HG03103 (cell line): Measurements from ENCODE around the gene CAB39L.

Source experiments
- ATAC-seq: cut with Tn5 transposase; IDR thresholded peaks from one replicate; pipeline ENCODE4 v1.9.1; 2021; ENCODE audit warnings: low read depth; ENCODE audit not compliant: unreplicated experiment

Gene CAB39L

DNA sequence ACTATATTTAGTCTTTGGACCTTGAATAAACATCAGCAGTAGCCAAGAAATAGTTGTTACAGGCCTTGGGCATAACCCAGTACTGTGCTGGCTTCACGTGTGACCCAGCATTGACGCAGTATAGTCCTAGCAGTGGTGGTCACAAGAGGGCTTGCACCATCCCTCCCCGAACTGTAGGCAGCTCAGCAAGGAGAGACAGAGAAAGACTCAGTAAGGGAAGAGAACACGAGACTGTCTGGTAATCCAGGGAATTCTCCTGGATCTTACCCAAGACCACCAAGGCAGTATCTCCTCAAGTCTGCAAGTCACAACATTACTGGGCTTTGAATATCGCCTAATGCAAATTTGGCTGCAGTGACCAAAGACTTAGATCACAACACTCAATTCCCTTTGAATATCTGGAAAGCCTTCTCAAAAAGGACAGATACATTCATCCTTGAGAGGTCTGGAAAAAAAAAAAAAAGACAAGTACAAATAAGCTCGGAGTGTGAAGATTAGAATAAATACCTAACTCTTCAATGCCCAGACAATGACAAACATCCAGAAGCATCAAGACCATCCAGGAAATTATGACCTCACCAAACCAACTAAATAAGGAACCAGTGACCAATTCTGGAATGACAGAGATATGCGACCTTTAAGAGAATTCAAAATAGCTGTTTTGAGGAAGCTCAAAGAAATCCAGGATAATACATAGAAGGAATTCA is 39.7 kb downstream of the CAB39L start:
- no peak for ATAC-seq

DNA sequence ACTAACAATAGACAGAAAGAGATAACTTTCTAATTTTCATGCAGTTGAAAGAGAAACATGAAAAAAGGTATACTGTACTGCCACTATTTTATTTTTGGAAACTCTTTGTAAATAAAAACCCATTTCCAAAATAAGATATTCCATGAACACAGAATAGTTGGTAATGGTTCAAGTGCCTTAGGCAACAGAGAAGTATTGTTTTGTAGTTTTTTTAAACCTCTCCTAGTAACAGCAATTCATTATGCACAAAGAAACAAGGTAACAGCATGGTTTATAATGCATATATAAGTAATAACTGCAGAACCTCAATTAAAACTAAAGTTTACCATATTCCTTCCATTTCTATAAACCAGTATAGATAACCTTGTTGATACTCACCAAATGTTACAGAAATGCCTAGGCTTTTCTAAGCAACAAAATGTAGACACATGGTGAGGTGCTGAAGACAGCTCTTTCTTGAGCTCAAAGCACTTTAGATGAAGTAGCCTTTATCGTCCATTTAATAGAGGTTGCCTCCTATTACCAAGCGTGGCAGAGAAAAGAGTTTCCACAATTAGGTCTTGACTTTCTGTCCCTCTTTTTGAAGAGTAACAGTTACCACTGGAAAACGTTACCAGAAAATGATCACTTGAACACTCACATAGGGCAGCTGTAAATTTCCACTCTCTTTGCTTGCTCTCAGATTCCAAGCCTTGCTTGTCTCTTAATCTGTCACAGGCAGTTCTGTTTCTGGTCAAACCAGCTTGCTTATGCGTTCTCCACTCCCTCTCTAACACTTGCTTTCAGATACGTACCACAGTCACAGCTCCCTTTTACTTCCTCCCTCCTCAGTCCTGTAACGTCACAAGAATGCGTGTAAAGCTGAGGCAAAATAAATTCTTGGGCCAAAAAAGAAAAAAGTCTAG is 42.9 kb downstream of the CAB39L start:
- peak; percentile 81 for ATAC-seq

DNA sequence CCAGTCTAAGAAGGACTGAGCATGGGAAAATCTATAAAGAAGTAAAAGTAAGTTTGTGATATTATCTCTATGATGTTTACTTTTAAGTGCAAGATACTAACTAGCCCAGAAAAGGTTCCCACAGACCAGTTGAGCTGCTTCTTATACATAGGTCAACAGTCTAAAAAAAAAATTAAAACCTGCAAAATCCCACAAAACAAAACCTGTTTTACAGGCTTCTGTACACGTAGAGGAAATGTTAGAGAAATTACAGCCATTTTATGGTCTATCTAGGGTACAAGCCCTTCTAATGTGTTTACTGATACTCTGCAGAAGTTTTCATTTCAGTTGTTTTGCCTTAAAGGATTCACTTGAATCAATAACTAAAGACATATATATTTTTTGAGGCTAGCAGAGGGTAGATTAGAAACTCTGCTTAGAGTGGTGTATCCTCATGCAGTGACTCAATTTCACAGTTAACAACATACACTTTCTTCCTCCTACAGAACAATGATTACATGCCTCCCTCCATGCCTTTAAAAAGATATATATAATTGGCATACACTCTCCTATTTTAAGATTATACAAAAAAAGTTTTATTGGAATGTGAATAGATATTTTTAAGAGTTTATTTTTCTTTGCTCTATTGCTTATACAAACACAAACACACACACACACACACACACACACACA is 43.9 kb downstream of the CAB39L start:
- no peak for ATAC-seq

DNA sequence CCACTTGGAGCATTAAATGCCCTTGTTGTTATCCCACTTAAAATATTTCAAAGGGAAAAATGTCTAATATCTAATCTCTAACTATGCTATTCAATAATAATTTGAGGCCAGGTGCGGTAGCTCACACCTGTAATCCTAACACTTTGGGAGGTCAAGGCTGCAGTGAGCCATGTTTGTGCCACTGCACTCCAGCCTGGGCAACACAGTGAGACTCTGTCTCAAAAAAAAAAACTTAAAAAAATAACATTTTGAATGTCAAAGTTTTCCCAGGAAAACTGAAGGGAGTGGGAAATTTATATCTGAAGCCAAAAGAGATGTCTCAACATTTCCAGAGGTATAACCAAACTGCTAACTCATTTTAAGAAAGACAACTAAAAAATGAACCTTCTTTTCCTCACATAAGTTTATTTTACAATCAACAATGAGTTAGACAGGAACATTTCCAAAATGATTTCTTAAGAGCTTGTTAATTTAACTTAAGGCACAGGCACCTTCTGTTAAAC is 47.9 kb downstream of the CAB39L start:
- ATAC-seq, result no peak

DNA sequence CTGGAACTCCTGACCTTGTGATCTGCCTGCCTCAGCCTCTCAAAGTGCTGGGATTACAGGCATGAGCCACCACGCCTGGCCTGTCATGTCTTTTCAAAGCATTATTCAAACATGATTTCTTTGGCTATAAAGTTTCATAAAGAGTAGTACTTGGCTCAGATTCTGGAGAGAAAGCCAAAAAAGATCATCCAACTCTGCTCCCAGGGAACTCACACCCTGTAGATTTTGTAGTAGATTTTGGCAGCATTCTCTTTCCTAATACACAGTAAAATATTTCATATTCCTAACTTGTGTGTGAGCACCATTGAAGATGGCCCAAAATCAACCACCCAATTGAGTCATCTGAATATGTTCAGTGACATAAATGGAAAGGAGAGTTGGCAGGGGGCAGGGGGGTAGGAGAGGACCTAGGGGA is 48.4 kb downstream of the CAB39L start:
- no peak for ATAC-seq

DNA sequence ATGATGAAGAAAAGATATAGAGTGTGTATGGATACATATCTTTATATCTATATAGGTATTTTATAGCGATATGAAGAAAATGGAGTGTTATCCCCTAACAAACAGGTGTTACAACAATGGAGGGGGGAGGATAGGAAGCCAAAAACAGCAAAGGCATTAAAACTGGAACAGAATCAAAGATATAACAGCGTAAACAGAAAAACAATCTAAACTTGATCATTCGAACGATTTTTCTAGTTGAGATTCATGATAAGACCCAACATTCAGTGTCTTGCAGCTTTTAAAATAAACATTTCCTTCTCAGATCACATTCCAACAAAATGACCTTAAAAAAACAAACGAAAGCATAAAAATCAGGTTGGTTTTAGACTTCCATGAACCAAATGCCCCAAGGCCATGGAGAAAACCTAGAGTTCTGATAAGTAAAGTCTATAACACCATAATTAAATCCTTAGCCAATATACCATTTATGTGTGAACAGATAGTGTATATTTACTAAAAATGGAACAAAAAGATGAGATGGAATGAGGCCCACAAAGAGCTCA is 55.7 kb downstream of the CAB39L start:
- ATAC-seq, result no peak

DNA sequence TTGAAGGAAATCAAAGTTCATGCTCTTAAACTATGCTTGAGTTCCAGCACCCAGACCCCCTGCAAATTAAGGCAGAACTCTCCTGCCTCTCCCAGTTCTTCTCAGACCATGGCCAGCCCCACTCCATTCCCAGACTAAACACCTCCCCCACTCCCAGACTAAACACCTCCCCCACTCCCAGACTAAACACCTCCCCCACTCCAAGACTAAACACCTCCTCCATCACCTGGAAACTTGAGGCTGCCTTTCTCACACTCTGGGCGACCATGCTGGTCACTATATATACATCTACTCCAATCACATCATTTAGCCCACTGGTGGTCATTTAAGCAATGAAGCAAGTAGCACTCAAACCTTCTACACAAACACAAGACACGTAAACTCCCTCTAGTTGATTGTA is 57.2 kb downstream of the CAB39L start:
- no peak for ATAC-seq

DNA sequence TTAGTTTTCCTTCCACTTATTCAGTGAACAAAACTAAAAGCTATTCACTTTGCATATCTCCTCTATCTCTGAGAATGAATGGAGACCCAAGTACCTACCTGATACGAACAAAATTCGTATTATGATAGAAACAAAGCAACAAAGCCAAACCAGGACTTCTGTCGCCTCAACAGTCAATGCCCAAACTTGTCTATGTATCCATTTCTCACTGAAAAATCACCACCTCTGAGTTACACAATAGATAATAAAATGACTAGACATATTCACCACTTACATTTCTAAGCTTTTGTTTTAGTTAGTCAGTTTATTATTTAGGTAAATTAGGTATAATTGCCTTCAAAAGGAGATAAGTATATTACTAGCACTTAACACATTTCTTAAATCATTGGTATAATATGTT is 67.7 kb downstream of the CAB39L start:
- ATAC-seq, result no peak

DNA sequence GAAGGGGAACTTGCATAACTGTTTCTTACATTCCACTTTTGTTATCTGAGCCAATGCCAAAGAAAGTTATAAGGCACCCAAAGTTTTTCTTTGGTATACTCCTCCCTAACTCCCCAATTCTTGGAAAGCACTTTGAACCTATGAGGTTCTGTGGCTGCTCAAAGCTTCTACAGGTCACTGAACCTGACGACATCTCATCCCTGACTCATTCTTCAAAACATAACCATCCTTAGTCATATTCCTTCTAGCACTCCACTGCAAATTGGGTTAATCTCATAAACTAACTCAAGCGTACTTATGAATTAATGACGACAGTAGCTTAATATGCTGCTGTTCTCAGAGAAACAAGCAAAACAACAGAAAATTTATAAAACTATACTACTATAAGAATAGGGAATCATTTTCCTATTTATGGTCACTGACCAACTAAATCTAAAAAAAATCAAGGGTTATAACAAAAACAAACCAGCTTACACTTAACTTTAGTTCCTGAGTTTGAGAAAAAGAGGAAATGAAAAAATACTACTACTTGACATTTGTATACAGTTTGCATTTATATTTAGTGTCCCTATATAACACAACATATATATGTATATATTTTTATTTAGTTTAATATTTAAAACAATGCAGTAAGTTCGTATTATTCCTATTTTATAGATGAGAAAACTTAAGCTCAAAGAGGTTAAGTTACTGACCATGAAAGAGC is 69.1 kb downstream of the CAB39L start:
- ATAC-seq, result no peak

DNA sequence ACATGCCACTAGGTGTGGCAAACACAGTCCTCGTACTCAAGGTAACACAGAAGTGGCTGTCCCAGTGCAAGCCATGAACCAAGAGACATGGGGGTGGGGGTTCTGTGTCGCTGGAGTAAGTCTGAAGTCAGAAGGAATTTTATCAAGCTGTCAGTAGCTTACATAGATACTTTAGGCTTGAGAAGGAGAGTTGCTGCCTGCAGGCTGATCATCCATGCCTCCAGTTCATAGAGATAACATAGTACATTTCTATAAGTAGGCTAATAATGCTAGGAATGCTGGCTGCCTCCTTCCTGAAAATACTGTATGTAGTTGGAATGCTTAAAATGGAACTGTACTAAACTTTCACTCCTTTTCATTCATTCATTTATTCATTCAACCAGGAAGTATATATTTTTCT is 70.1 kb downstream of the CAB39L start:
- ATAC-seq, result no peak

DNA sequence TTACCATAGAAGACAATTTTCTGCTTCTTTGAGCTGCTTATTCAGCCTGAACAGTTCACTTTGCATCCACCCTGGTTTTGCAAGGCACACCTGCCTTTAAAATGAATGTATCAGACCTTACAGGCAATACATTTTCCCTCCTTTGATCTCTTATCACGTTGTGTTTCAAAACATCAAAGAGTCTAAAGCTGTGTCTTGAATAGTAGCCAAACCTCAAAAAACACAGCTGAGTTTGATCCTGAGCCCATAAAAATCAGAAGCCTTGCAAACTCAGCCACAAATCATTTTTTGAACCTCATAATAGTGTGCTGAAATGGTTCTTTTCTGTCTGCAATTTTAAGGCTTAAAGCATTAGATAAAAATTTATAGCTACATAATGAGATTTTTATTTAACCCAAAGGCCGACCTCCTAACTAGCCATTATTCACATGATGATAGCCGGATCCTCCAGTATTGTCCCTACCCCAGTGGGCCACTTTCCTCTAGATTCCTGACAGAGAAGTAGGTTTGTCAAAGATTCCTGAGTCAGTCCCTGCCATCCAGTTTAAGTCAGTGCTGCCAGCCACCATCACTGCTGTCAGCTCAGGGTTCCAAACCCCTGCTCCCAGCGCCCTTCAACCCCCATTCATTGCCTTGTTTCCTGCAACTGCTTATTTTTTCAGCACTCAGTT is 71.8 kb downstream of the CAB39L start:
- ATAC-seq, result no peak

DNA sequence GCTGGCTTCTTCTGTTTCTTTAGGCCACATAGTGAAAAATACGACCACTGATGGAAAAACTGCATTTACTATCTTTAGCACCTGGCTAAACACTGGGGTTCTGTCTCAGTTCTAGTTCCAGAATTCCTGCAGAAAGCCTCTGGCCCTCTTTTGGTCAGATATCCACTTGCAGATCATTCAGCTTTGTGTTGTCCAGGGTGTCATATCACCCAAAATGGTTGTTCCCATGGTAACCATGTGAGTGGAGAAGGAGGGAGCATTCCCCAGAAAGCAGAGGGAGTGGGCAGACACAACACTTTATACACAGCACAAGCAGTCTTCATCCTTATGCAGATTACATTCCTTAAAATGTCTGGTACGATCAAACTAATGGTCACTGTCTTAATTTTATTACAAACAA is 73.5 kb downstream of the CAB39L start:
- no peak for ATAC-seq

DNA sequence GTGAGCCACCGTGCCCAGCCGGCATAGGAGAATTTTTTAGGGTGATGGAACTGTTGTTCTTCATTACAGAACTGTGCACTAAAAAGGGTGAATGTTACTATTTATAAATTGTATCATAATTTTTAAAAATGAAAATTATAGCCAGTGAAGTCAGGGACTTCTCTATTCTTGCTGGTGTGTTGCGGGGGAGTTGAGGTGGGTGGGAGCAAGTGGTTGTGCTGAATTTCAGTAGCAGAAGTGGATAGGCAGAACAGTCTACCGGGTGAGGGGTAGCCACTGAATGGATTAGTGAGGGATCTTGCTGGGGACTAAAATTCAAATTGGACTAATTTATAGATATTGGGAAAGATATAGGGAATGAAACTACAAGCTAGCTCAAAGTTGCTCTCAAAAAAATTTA is 74.0 kb downstream of the CAB39L start:
- no peak for ATAC-seq

DNA sequence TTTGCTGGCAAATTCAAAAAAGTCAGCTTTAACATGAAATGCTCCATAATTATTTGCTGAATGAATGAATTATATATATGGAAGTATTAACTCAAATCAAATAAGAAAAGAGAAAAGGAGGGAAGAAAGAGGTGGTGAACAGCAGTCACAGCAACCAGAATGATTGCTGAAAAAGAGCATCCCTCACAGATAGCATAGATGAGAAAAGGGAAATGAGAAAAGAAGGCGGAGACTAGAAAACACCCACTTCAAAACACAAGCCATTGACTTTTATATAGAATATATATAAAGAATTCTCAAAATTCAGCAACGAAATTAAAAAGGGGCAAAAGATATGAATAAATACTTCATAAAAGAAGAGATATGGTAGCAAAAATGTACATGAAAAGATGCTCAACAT is 75.2 kb downstream of the CAB39L start:
- ATAC-seq, result no peak

DNA sequence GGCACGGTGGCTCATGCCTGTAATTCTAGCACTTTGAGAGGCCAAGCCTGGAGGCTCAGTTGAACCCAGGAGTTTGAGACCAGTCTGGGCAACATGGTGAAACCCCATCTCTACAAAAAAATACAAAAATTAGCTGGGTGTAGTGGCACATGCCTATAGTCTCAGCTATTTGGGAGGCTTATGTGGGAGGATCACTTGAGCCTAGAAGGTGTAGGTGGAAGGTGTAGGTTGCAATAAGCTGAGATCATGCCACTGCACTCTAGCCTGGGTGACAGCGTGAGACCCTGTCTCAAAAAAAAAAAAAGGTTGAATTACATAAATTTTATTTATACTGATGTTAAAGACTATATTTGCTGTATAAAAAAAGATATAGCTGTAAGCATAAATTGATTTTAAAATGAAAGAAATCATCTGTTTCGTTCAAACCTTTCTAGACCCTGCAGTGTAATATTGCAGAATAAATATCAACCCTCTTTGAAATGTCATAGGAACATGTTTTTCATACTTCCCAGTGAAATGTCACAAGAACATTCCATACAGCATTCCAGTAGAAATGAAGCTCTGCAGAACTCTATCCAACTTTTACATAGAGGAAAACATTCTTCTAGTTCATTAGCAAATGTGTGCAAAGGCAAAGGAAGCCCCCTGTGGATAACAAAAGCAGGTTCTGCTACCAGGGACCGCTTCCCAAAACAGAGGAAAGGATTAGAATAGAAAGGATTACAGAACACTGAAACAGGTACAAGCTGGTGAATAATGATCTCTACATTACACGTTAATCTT is 76.0 kb downstream of the CAB39L start:
- ATAC-seq, result no peak

DNA sequence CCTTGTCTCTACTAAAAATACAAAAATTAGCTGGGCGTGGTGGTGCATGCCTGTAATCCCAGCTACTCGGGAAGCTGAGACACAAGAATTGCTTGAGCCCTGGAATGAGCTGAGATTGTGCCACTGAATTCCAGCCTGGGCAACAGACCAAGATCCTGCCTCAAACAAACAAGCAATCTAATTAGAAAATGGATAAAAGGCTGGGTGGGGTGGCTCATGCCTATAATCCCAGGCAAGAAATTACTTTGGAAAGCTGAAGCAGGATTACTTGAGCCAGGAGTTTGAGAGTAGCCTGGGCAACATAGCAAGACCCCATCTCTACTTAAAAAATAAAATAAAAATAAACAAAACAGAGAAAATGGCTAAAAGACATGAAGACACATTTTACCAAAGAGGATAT is 77.0 kb downstream of the CAB39L start:
- ATAC-seq, result no peak

DNA sequence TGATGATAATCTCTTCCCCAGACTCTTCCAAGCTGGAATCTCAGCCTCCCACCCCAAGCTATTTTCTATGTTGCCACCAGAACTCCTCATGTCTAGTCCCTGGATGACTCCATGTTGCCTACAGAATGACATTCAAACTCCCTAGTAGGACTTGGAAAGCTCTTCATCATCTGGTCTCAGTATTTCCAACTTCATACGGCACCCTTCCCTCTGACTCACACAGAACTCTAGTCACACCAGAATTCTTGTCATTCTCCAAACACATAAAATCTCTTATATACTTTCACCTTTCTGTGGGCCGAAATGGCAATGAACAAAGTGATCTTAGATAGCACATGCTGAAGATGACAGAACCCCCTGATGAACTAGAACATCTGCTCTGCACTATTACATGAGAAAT is 86.2 kb downstream of the CAB39L start:
- ATAC-seq, result no peak

DNA sequence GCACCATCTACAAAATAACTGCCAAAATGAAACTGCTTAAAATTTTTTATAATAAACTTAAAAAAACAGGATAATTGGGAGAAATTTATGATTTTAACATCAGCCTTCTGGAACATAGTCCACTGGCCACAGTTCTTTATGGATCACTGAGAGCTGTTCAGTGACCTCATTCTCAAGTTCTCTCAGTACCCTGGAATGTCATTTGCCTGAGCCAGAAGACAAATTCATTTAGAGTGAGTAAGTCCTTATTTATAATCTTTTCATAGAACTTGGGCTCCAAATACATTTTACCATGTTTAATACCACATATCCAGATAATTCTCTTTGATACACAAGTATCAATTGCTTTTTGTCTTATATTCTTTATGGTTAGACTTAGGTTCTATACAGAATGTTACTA is 87.6 kb downstream of the CAB39L start:
- no peak for ATAC-seq

DNA sequence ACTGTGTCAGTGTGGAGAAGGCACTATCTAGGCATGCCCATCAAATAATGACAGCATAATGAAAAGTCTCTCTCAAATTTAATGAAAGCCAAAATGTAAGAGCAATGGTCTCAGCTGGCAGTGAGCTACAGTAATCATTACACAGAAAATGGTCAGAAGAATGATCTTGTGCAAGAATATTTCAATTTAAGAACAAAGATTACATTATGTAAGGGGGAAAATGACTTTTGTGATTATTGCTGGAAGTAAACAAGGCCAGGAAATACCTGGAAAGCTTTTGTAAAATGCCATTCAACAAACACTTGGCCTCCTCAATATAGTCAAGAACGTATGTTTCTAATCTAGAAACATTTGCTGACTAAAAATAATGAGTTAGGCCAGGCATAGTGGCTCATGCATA is 89.1 kb downstream of the CAB39L start:
- ATAC-seq, result no peak
